CD14-positive monocyte (primary cell): ENCODE data around the gene DPP7. TPM values are rescaled to one million over a fixed set of nuclear protein-coding genes. Genes with fewer than 3 reads are reported as not detected.

Experiments
- DNase-seq, 3 donors: peaks; one replicate each; pipeline ENCODE4 v3.0.0-alpha.2; 2011 to 2022
- H2AFZ ChIP-seq: 2 replicates; pipeline ENCODE4 v1.6.0; 2012; ENCODE audit warnings: mild to moderate bottlenecking, low read depth, low read length, inconsistent platforms; ENCODE audit not compliant: insufficient read depth, poor library complexity, severe bottlenecking
- H3K27ac ChIP-seq, 2 donors: 1 replicate in 1 of 2; 2 replicates in 1 of 2; pipeline ENCODE4 v1.5.1; 2012 to 2013; ENCODE audit warnings: low read length in 2 of 2, control low read depth in 1 of 2, inconsistent platforms in 1 of 2, low read depth in 1 of 2, mild to moderate bottlenecking in 1 of 2
- H3K27me3 ChIP-seq, 2 donors: one replicate each; pipeline versions ENCODE4 v1.6.0 to v1.6.1; 2011 to 2013; ENCODE audit warnings: low read length in 2 of 2; ENCODE audit not compliant: control insufficient read depth in 2 of 2, insufficient read depth in 2 of 2
- H3K36me3 ChIP-seq, 2 donors: replicated peaks in 1 of 2; 1 replicate in 1 of 2; 2 replicates in 1 of 2; pipeline versions ENCODE4 v1.5.1 to v1.6.1; 2012 to 2013; ENCODE audit warnings: low read length in 2 of 2, control low read depth in 1 of 2, inconsistent platforms in 1 of 2, mild to moderate bottlenecking in 1 of 2; ENCODE audit not compliant: insufficient read depth in 2 of 2, control insufficient read depth in 1 of 2
- H3K4me1 ChIP-seq, 2 donors: 1 replicate in 1 of 2; 2 replicates in 1 of 2; pipeline versions ENCODE4 v1.5.1 to v1.6.1; 2012 to 2013; ENCODE audit warnings: low read length in 2 of 2, control low read depth in 1 of 2, inconsistent platforms in 1 of 2, mild to moderate bottlenecking in 1 of 2, moderate library complexity in 1 of 2; ENCODE audit not compliant: insufficient read depth in 2 of 2, control insufficient read depth in 1 of 2
- H3K4me2 ChIP-seq: replicated peaks from 2 replicates; pipeline ENCODE3; 2012; ENCODE audit warnings: low read length, moderate library complexity, mild to moderate bottlenecking; ENCODE audit not compliant: poor library complexity, severe bottlenecking; ENCODE audit errors: extremely low read depth
- H3K4me3 ChIP-seq, 3 experiments: fragments of 200-600 bp in 1 of 3; sonication (generic) in 1 of 3; replicated peaks in 1 of 3; 1 replicate in 2 of 3; 2 replicates in 1 of 3; pipeline ENCODE4 v1.5.1; 2011 to 2013; ENCODE audit warnings: low read length in 3 of 3, mild to moderate bottlenecking in 3 of 3, control low read depth in 2 of 3, low read depth in 2 of 3, inconsistent platforms in 1 of 3, moderate library complexity in 1 of 3
- H3K79me2 ChIP-seq: 2 replicates; pipeline ENCODE4 v1.6.0; 2012; ENCODE audit warnings: mild to moderate bottlenecking, control low read depth, inconsistent platforms, low read length, moderate library complexity; ENCODE audit not compliant: insufficient read depth
- H3K9ac ChIP-seq: 2 replicates; pipeline ENCODE4 v1.6.0; 2017; ENCODE audit warnings: low read length, mild to moderate bottlenecking; ENCODE audit not compliant: insufficient read depth, poor library complexity, severe bottlenecking
- H3K9me3 ChIP-seq, 2 donors: replicated peaks in 1 of 2; 1 replicate in 1 of 2; 2 replicates in 1 of 2; pipeline versions ENCODE4 v1.5.1 to v1.6.1; 2012 to 2013; ENCODE audit warnings: low read length in 2 of 2, control low read depth in 1 of 2; ENCODE audit not compliant: control insufficient read depth in 1 of 2, insufficient read depth in 1 of 2
- H4K20me1 ChIP-seq: 2 replicates; pipeline ENCODE4 v1.6.0; 2012; ENCODE audit warnings: mild to moderate bottlenecking, low read length, control low read depth, moderate library complexity; ENCODE audit not compliant: insufficient read depth
- H3K27ac Mint-ChIP-seq, 7 donors: one replicate each; pipeline ENCODE4 v1.8.0; 2020; ENCODE audit warnings: mild to moderate bottlenecking in 7 of 7, mixed read lengths in 7 of 7, moderate library complexity in 6 of 7, inconsistent platforms in 2 of 7
- H3K27me3 Mint-ChIP-seq, 3 donors: one replicate each; pipeline ENCODE4 v1.8.0; 2021 to 2022; ENCODE audit warnings: low read depth in 3 of 3, mild to moderate bottlenecking in 3 of 3, mixed read lengths in 3 of 3, moderate library complexity in 3 of 3, inconsistent platforms in 1 of 3
- H3K36me3 Mint-ChIP-seq, 2 donors: one replicate each; pipeline ENCODE4 v1.8.0; 2020; ENCODE audit warnings: mixed read lengths in 2 of 2, inconsistent platforms in 1 of 2, mild to moderate bottlenecking in 1 of 2
- H3K4me1 Mint-ChIP-seq: one replicate; pipeline ENCODE4 v1.8.0; 2020; ENCODE audit warnings: mild to moderate bottlenecking, mixed read lengths
- H3K4me3 Mint-ChIP-seq, 2 donors: one replicate each; pipeline ENCODE4 v1.8.0; 2020; ENCODE audit warnings: mild to moderate bottlenecking in 2 of 2, mixed read lengths in 2 of 2, moderate library complexity in 1 of 2
- H3K9me3 Mint-ChIP-seq, 7 donors: one replicate each; pipeline ENCODE4 v1.8.0; 2020 to 2022; ENCODE audit warnings: mixed read lengths in 7 of 7, mild to moderate bottlenecking in 6 of 7, moderate library complexity in 6 of 7, inconsistent platforms in 2 of 7
- whole genome bisulfite sequencing: methylation state at CpG from one replicate; pipeline ENCODE4 v1.1.5; 2013; ENCODE audit warnings: missing lambda C conversion rate; ENCODE audit not compliant: insufficient coverage; 5-methylcytosine and 5-hydroxymethylcytosine counted together
- intact Hi-C, 2 donors: fragments of 100-400 bp; cut with micrococcal nuclease; formaldehyde crosslinking; loops; one replicate each; pipeline versions ENCODE4 v1.15.0 to v1.15.1; 2023
- polyA plus RNA-seq, 3 donors: library from polyadenylated mRNA; depleted of rRNA in 1 of 3; unstranded in 2 of 3; stranded (reverse) in 1 of 3; fragments of 300-500 nt in 2 of 3; fragments of >200 nt in 1 of 3; fragmentation: Illumina TruSeq in 2 of 3; gene quantifications; 1 replicate in 2 of 3; 2 replicates in 1 of 3; pipeline ENCODE4 v1.2.3, GENCODE V29; 2012 to 2021
- TF ChIP-seq, protein P1 (sequence below): fragments of 200-600 bp; IDR thresholded peaks from one replicate; pipeline ENCODE4 v1.8.0; 2022; ENCODE audit warnings: antibody characterized with exemption, mild to moderate bottlenecking

Gene DPP7
- polyA plus RNA-seq, 3 donors = 68.3 to 287 (median 150) TPM

DNA sequence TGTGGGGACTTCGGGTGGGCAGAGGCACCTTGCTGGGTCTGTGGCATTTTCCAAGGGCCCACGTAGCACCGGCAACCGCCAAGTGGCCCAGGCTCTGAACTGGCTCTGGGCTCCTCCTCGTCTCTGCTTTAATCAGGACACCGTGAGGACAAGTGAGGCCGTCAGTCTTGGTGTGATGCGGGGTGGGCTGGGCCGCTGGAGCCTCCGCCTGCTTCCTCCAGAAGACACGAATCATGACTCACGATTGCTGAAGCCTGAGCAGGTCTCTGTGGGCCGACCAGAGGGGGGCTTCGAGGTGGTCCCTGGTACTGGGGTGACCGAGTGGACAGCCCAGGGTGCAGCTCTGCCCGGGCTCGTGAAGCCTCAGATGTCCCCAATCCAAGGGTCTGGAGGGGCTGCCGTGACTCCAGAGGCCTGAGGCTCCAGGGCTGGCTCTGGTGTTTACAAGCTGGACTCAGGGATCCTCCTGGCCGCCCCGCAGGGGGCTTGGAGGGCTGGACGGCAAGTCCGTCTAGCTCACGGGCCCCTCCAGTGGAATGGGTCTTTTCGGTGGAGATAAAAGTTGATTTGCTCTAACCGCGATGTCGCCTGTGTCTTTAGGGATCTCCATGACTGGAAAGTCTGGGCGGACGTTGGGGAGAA is 5.8 kb downstream of the DPP7 start:
- Histone ChIP-seq H3K4me1 (peaks cover 5% of the 10 kb centered on the region in 2 donors), H2AFZ (no peak overlapping the region), H4K20me1 (peaks cover 23% of the 10 kb centered on the region), H3K9ac (no peak overlapping the region), H3K79me2 (no peaks in the 10 kb centered on the region), H3K36me3 (peaks cover 78 to 93% of the 10 kb centered on the region in 2 donors), H3K27me3 (no peaks in the 10 kb centered on the region), H3K4me3 (no peak overlapping the region), H3K4me2 (no peak overlapping the region), H3K27ac (no peak overlapping the region), H3K9me3 (peaks cover 0 to 2% of the 10 kb centered on the region in 2 donors)
- peaks cover 7% of the 10 kb centered on the region for H3K4me1 Mint-ChIP-seq
- intact Hi-C loops = no loop called here
- TF ChIP-seq, protein P1, sequence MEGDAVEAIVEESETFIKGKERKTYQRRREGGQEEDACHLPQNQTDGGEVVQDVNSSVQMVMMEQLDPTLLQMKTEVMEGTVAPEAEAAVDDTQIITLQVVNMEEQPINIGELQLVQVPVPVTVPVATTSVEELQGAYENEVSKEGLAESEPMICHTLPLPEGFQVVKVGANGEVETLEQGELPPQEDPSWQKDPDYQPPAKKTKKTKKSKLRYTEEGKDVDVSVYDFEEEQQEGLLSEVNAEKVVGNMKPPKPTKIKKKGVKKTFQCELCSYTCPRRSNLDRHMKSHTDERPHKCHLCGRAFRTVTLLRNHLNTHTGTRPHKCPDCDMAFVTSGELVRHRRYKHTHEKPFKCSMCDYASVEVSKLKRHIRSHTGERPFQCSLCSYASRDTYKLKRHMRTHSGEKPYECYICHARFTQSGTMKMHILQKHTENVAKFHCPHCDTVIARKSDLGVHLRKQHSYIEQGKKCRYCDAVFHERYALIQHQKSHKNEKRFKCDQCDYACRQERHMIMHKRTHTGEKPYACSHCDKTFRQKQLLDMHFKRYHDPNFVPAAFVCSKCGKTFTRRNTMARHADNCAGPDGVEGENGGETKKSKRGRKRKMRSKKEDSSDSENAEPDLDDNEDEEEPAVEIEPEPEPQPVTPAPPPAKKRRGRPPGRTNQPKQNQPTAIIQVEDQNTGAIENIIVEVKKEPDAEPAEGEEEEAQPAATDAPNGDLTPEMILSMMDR = no peak
- no peak for DNase-seq
- peaks cover 0 to 3% (median 0%) of the 10 kb centered on the region in 7 donors for H3K9me3 Mint-ChIP-seq
- 83% methylated on average over 29 of the region's 29 CpGs for WGBS
- H3K27ac Mint-ChIP-seq = peak overlapping the region in 1 of 7 donors; percentile 8
- peaks cover 19 to 58% of the 10 kb centered on the region in 2 donors for H3K36me3 Mint-ChIP-seq
- peaks cover 0 to 1% (median 0%) of the 10 kb centered on the region in 3 donors for H3K27me3 Mint-ChIP-seq
- no peak overlapping the region for H3K4me3 Mint-ChIP-seq

DNA sequence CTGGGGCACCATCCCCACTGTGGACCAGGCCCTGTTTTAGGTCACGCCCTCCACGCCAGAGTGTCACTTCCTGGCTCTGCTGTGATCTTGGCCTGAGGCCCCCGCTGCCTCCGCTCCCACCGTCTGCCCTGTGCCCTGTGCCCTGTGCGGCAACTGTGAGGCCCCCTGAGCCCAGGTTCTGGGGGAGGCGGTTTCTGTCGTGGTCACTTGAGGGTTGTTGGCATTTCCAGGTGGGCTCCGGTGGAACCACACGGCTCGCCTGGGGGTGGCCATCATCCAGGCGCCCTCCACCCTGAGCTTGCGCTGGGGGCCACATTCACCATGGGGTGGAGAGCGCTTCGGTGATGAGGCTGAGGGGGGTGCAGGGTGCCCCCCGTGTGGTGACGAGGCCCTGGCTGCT is 6.6 kb downstream of the DPP7 start:
- H4K20me1 ChIP-seq = peaks cover 17% of the 10 kb centered on the region
- Mint-ChIP-seq H3K36me3 (peaks cover 19 to 56% of the 10 kb centered on the region in 2 donors), H3K9me3 (peaks cover 0 to 3% (median 0%) of the 10 kb centered on the region in 7 donors), H3K4me1 (peaks cover 2% of the 10 kb centered on the region), H3K27me3 (peaks cover 0 to 1% (median 0%) of the 10 kb centered on the region in 3 donors), H3K4me3 (no peak overlapping the region), H3K27ac (no peak overlapping the region)
- intact Hi-C loops = no loop called here
- H3K79me2 ChIP-seq = no peaks in the 10 kb centered on the region
- no peak for DNase-seq
- no peak overlapping the region for H3K9ac ChIP-seq
- H3K4me3 ChIP-seq = no peak overlapping the region
- TF ChIP-seq, protein P1 = no peak
- H3K4me2 ChIP-seq = no peak overlapping the region
- no peak overlapping the region for H3K27ac ChIP-seq
- H3K4me1 ChIP-seq = no peaks in the 10 kb centered on the region
- 97% methylated on average over 14 of the region's 17 CpGs for WGBS
- H3K9me3 ChIP-seq = peaks cover 0 to 10% of the 10 kb centered on the region in 2 donors
- H3K27me3 ChIP-seq = no peaks in the 10 kb centered on the region
- H3K36me3 ChIP-seq = peaks cover 82 to 100% of the 10 kb centered on the region in 2 donors
- no peak overlapping the region for H2AFZ ChIP-seq
